NCI-H446 treated with DMSO at 0.1 percent for 48 hours (cell line): ENCODE results near the gene TSHZ3.

Source experiments
- DNase-seq: peaks from one replicate; lab custom pipeline; 2025; lab: John Stamatoyannopoulos, UW

Gene TSHZ3

DNA sequence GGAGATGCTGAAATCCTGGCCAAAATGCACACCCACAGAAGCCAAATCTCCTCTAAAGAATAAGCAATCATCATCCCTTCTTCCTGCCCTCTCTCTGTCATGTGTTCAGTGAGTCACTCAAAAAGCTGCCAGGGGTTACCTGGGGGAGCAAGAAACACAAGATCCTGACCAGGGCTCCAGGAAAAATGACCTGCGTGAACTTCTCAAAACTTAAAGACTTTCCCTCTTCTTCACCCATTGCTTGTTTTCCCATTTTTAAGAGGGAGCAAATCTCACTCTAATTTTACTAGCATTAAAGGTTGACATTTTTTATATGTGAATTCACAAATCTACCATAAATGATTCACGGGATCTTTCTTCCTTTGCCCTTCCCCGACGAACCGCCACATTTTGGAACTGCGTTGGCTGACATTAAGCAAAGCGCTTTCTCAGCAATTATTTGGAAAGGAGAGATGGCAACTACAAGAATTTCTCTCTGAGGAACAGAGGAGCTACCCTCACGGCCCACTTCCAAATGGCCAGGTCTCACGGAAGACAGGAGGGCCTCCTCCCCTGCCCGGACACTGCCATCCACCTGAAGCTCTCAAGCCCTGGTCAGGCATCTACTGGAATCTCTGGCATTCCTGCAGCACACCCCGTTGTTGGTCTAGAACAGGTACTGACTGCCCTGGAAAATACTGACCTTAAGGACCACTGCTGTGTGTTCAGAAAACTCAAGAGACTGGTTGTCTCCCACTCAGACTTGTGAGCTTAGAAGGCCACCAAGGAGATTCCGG lies 14.2 kb downstream of the TSHZ3 start:
- no peak for DNase-seq

DNA sequence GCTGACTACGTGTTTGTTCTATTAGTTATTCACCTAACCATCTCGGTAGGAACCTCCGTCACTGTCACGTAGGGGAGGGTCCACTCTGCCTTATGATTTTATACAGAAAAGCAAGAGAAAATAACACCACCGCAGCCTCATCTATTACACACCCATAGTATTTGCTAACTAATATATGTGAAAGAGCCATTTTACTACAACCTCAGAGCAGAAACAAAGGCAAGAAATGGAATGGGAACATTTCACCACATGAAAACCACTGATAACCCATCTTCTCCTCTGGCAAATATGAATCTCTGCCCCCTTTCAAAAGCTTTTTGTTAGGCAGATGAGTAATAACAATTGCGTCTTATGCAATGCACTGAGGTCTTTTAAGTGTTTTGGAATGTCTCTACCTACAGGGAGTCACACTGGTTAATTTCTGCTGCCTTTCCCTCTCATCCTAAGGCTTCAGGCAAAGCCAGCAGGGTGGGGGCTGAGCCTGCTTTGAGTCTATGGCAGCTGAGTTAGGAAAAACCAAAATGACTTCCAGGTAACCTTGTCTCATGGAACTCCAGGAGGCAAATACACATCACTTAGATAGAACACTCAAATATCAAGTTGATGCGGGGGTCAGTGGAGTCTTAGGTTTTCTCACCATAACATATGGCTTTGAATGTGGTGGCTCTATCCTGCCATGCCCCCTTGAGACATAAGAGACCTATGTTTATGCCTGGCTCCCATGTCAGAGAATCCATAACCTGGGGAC lies 15.0 kb downstream of the TSHZ3 start:
- no peak for DNase-seq

DNA sequence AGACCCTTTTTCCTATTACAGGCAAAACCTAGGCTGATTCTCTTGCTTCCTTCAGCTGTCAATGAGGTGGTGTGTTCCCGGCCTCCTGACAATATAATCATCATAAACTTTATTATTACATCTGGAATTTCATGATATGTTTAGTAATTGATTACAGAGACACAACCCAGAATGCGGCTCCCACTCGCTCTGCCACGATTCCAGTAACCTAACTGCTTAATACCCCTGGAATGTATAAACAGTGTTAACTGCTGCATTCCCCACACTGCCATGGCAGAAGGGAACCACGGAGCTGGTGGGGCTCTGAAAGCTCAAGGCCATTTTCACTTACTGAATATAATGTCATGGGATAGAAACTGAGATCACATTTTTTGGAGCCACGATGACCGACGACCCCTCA lies 17.1 kb downstream of the TSHZ3 start:
- DNase-seq: no peak

DNA sequence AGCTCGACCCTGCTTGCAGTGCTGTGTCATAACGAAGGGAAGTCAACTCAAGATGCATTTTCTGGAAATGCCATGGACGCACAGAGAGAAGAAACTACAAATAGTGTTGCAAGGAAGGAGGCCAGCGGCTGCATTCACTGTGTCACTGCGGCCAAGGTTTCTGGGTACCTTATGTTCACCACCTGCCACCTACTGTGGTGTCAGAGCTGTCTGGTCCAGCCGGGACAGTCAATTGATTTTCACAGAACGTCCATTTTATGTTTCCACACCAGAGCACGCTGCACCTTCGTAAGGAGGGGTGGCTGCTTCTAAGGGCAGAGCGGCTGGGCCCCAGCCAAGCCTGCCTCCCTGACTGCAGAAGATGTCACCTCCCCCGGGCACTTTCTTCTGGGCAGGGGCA lies 17.7 kb downstream of the TSHZ3 start:
- DNase-seq: no peak

DNA sequence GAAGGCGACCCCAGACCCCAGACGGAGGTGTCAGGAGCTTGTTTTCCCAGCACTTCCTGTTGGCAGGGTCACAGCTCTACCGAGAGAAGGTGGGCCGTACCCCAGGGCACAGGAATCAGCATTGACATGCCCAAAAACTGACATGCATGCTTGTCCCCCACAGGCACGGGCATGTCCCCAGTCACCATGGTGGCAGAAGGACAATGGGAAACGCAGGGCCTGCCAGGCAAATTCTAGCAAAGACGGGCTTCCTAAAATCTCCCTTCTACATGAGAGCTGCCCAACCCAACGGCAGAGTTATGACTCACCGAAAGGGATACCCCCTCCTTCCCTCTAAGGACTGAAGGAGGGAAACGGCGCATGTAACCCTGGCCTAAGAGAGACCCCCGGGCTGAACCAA lies 18.5 kb downstream of the TSHZ3 start:
- no peak for DNase-seq

DNA sequence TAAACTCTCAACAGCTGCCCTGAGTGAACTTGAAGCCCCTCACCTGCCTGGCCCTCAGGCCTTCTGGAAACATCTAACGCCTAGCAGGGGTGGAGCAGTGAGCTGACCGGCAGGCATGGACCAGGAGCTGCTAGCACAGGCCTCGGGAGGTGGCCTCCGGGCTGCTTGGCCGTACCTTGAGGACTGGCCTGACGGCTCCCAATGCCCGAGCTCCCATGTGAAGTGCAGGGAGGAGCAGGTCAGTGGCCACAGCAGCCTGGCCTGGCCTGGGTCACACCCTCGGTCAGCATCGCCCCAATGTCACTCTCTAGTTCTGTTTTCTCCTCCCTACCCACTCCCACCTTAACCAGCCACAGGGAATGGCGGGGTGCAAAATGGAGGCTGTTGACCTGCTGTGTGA lies 19.0 kb downstream of the TSHZ3 start:
- no peak for DNase-seq

DNA sequence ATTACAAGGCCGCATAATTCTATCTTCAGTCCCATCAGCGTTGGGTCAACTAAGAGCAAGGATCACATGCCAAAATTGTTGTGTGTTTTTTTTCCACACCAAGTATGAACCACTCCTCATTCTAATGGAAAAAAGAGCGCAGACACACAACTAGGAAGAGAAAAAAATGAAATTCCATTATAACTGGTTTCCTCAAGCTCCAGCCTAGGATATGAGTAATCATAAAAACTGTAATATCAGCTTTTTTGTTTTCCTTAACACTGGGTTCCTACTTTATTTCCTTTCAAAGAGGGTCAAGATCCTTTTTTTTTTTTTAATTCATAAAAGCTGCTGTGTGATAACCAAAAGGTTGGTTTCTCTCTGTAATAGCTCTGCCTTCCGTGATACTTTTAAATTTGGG lies 19.4 kb downstream of the TSHZ3 start:
- DNase-seq: no peak

DNA sequence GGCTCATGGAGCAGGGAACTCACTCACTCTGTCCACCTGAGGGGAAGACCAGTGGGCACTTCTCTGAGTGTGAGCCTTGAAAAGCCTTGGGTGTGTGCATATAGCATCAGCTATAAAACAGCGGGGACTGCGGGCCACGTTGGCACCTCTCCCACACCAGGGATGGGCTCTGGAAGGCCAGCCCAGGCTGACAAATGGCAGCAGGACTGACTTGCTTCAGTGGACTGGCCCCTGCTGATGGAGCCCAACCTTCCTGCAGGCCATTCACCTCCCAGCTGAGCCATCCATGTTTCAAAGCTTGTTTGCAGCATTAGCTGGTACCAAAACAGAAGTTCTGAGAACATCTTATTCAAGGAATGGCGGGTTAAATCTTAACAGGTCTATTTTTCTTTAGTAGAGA lies 21.0 kb downstream of the TSHZ3 start:
- no peak for DNase-seq

DNA sequence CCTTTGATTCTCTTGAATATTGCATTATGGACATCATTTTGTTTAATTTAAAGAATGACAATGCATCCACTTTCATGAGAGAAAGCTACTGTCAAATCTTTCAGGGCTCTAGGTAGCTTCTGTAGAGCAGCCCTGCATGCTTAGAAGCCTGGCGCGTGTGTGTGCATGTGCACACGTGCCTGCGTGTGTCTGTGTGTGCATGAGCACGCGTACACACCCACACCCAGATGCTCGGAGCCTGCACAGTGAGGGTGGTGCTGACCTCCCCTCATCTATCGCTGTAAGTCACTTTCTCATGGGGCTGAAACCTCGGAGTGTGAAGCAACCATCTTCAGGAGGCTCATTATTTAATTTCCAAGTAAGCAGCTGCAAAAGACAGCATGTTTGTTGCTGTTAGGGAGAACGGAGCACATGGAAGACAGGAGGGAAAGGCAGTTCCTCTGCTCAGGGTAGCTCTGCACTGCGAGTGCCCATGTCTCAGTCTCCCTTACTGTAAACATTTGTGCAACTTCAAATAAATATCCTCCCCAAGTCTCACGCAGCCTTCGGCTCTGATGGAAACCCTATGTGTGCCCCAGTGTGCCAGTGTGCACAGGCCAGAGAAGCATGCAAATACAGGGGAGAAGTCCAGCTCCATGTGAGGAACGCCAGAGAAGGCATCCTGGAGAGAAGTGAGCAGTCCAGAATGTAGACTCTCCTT lies 22.8 kb downstream of the TSHZ3 start:
- no peak for DNase-seq

DNA sequence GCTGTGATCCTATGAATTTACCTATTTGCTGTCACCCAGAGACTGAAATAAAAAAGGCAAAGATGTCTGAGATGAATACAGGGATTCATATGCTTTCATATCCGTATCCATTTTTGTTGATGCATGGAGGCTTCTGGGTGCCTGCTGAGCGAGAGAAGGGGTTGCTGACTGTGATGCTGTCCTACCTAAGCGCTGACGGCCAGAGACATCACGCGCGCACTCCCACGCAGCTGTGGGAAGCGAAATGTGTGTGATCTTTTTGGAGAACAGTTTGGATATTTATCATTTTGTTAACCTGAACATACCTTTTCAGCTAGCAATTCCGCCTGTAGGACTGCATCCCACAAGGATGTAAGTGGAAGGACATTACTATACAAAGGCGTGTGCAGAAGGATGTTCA lies 23.9 kb downstream of the TSHZ3 start:
- DNase-seq: no peak

DNA sequence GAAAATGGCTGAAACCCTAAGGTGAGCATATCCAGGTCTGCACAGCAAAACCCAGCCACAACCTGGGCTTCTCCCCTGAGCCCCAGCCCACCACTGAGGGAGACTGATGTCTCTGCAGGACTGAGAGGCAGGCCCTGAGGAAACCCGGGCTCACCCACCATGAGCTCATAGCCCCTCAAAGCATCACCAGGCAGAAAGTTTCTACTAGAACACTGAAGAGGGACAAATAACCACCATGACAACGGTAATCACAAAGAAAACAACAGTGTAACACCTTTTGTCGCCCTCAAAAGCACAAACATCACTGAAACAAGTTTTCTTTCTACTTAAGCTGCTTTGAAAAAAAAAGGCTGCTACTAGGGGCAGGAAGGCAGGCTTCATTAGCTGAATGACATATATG lies 29.8 kb downstream of the TSHZ3 start:
- DNase-seq: no peak

DNA sequence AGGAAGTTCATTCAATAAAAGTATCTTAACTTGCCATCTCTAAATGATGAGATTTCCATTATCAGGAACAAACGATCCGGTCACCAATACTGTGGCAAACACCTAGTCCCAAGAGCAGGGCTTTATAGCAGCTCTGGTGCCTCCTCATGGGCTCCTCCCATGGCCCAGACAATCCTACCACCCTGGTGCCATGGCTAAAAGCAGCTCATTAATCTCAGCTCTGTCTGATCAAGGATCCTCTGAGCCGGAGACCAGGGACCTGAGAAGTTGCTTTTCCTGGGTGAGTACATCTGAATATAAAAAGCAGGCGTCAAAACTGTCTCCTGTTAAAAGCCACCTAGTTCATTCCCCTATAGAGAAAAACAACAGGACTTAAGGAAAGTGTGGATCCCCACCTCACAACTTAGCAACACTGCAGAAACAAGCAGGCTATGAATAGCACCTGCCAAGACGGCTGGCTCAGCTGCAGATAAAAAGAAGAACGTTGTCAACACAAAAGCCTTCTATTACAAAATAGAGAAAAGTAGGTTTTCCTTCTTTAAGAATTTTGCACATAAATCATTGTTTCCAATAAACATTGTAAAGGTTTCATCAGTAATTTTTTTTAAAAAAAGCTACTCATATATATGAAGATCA lies 30.3 kb downstream of the TSHZ3 start:
- DNase-seq: no peak

DNA sequence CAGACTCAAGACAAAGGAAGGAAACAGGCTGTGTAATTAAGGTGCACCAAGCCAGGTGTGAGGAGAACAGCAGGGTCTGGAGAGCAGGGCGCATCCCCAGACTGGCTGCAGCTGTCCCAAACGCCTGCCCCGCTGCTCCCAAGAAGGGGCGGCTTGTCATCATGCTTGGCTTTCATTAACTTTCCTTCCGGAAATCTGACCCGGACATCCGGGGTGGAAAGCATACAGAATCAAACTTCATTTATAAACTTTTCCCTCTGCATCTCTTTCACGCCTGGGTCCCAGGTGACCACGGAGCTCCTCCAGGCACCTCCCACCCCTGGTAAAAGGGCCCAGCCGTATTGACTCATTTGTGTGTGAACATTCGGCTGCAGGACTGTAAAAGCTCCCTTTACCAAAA lies 31.7 kb downstream of the TSHZ3 start:
- no peak for DNase-seq

DNA sequence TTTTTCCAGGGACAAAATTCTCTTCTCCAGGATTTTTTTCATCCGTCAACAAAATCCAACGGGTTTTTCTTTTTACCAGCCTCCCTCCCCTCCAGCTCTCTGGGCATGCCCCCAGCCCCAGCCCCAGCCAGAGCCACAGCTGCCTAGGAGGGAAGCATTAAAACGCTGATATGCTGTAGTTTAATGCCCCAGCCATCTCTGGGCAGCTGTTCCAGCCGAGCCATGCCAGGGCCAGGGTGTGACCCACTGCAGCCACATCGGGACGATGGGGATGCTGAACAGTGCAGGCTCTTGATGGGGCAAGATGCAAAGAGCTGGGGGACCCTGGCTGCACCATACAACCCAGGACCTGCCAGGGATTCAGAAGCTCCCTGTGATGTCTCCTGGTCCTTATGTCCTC lies 32.1 kb downstream of the TSHZ3 start:
- DNase-seq: no peak

DNA sequence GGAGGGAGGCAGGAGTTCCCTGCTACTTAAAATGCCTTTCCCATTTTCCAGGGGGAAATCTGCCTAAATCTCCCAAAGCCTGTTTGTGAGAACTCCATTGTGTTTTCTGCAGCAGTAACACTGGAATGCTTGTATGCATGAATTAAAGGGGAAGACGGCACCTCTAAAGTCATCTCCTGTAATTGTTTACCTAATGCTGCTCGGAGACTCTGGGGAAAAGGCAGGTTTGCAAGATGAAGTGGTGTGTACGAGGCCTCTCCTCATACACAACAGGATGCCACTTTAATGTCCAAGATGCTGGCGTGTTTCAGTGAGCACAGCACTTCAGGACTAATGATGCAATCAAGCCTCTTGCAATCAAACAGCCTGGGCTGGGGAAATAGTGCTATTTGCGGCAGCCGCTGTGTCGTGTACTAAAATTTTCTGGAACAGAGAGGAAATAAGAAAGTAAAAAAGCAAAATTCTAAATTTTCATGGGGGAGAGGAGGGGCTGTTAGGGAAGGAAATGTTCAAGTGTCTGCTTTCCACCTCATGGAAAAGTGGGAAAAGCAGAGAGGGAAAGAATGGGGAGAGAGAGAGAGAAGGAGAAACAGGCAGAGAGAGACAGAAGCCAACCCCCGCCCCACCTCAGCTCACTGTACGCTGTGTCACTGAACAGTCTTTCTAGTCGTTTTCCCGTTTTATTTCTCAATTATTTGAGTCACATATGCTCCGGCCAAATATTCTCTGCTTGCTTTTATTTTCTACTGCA lies 32.9 kb downstream of the TSHZ3 start:
- no peak for DNase-seq

DNA sequence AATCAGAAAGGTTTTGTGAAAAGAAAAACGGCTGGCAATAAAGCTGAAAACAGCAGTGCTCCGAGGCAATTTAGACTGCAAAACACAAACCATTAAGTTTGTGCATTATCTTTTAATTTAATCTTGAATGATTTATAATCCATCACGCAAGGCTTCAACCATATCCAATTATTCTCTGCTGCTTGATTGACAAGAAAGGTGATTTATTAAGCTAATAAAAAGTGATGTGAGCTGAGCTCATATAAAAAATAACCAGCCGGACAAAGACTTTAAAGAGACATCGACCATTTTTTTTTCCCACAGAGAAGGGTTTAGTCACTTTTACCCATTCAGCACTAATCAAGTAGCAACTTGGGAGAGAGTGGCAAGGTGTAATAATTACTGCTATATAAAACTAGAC lies 33.6 kb downstream of the TSHZ3 start:
- DNase-seq: no peak

DNA sequence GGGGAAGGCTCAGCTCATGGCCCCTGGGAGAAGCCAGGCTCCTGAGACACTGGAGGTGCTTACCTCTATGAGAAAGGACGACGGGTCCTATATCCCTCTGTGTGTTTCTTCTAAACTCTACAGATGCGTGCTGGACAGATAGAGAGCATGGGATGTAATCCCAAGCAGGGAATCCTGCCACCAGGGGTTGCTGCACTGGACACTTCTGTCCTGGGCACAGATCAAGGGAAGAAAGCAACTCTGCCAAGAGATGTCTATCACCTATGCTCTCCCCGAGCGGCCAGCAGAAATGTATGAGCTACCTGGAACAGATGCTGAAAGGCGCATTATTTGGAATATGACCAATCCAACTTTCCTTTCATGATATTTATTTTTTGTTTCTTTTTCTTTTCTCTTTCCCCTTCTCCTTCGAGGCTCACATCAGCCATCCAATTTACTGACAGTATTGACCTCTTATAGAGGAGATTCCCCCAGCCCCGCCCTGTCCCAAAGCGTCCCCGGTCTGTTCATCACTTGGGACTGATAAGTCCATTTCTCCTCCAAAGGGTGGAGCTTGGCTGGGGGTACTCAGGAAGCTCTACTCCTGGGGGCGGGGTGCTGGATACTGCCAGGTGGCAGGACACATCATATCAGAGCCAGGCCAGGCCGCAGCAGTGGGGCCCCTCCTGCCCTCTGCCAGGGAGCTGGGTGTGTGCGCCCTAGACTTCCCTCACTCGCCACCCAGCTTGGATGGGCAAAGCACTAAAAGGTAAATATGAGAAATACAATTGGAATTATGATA lies 34.2 kb downstream of the TSHZ3 start:
- no peak for DNase-seq

DNA sequence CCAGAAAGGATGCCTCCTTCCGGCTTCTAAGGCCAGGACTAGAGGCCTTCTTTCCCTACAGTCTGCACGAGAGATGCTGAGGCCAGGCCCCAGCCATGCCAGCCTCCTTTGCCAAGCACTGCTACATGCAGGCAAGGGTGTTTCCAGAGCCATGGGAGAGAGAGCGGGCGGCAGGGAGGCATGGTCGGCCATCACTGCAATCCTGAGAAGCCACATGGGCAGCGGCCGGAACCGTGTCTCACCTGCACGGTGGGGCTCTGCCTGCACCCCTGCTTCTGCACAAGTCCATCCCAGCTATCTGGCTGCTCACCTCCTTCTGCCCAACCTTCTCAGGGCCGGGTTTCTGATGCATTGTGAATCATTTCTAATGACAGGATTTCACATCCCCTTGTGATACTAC lies 35.1 kb downstream of the TSHZ3 start:
- no peak for DNase-seq

DNA sequence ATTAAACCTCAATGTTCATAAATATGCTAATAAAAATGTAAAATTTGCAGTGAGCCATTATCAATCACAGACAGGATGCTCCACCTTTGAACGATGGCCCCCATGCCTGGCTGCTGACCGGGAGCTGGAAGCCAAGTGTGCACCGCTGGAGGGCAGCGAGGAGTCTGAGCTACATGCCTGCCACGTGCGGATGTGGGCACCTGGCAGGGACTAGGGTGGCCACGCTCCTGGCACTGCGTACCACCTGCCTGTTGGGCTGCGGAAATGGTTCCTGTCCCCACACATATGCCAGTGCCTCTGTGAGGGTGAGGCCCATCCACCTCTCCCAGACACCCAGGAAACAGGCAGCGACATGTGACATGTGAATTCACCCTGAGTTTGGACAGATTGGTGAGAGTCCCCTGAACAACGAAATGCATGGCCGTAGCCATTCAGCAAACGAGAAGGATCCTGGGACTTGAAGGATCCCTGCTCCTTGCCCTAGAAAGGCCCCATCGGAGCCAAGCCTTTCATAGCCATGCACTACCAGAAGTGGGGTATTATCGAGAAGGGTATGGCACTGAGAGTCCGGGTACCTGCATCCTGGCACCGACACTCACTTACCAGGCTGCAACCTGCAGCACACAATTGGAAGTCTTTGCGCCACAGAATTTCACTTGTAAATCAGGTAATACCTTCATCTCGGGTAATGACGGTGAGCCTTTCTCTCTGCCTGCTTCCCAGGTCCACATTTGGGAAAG lies 35.8 kb downstream of the TSHZ3 start:
- DNase-seq: no peak

DNA sequence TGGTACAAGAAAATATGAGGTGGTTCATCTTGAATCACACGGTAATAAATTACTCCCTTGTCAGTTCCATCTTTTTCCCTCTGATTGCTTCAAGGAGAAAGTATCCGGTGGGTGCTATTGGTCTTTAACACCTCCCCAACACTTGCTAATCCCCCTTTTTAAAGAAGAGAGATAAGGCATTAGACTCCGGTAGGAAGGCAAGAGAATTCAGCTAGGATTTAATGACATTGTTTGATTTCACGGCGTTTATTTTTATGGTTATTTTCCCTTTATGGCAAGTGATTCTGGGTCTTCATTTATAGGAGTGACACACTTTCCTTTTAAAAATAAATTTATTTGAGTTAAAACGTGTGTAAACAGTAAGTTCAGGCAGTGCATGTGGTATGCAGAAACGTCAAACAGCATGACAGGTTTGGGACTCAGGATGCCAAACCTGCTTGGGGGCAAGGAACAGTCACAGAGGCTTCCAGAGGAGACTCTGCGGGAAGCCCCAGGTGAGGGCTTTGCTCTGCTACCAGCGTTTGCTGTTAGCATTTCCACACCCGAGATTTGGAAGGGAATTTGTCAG lies 36.5 kb downstream of the TSHZ3 start:
- no peak for DNase-seq
